ENCODE data around the gene FBLN1.

FBLN1 gene

DNA sequence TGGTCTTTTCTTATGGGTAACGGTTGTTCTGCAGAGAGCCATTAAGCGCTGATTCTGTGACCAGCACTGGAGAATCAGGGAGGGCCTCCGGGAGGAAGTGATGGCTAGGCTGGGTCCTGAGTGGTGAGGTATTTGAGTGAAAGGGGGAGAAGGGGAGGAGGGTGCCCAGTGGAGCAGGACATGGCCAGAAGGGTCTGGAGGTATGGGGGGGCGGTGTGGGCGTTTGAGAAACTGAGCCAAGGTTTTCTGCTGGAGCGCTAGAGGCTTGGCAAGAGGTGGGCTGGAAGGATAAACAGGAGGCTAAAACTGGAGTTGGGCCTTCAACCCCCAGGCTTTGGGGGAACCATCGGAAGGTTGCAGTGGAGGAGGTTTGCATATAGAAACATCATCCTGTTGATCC is 72.5 kb downstream of the FBLN1 start:
- Histone ChIP-seq H3K36me3 (ENCODE audit: control insufficient read depth in 1 of 2, insufficient read depth in 2 of 2, low read depth in 1 of 2, low read length in 2 of 2) (peaks cover 42 to 50% of the 10 kb centered on the region in 2 experiments), H3K18ac (ENCODE audit: low read depth in 1 of 2, low read length in 2 of 2) (no peak overlapping the region), H2BK15ac (ENCODE audit: low read depth, poor library complexity, severe bottlenecking) (no peak overlapping the region), H2AFZ (ENCODE audit: low read depth, low read length) (no peak overlapping the region), H3K23ac (ENCODE audit: low read length in 2 of 2) (no peak overlapping the region), H2BK5ac (ENCODE audit: low read depth, low read length, poor library complexity, severe bottlenecking) (no peak overlapping the region), H3K27me3 (ENCODE audit: control insufficient read depth in 1 of 2, insufficient read depth in 1 of 2, low read length in 2 of 2) (no peaks in the 10 kb centered on the region), H3K4me1 (ENCODE audit: control insufficient read depth, insufficient read depth, low read depth, low read length) (peaks cover 13% of the 10 kb centered on the region), H4K8ac (ENCODE audit: low read length) (no peak overlapping the region), H2BK120ac (ENCODE audit: low read depth, low read length) (no peak overlapping the region), H3K4me3 (ENCODE audit: insufficient read depth in 1 of 2, low read depth in 1 of 2, low read length in 2 of 2) (no peak overlapping the region), H3K4me2 (ENCODE audit: low read length, poor library complexity, severe bottlenecking) (no peak overlapping the region), H3K4ac (ENCODE audit: low read depth in 1 of 2, low read length in 2 of 2) (no peak overlapping the region), H3K9ac (ENCODE audit: low read length) (no peak overlapping the region), H3K9me3 (ENCODE audit: control insufficient read depth, low read length) (peaks cover 13% of the 10 kb centered on the region), H2AK5ac (ENCODE audit: low read length, severe bottlenecking) (no peak overlapping the region), H3K14ac (ENCODE audit: low read length in 2 of 2) (no peak overlapping the region), H4K91ac (ENCODE audit: low read length) (no peak overlapping the region), H2BK12ac (ENCODE audit: low read length in 2 of 2) (no peak overlapping the region), H3K27ac (ENCODE audit: low read length, poor library complexity, severe bottlenecking) (no peak overlapping the region), H3K79me1 (replicated peaks; ENCODE audit: low read length, poor library complexity, severe bottlenecking) (peaks cover 5% of the 10 kb centered on the region)
- no peak for DNase-seq
- 98% methylated on average over 7 of the region's 7 CpGs for WGBS

DNA sequence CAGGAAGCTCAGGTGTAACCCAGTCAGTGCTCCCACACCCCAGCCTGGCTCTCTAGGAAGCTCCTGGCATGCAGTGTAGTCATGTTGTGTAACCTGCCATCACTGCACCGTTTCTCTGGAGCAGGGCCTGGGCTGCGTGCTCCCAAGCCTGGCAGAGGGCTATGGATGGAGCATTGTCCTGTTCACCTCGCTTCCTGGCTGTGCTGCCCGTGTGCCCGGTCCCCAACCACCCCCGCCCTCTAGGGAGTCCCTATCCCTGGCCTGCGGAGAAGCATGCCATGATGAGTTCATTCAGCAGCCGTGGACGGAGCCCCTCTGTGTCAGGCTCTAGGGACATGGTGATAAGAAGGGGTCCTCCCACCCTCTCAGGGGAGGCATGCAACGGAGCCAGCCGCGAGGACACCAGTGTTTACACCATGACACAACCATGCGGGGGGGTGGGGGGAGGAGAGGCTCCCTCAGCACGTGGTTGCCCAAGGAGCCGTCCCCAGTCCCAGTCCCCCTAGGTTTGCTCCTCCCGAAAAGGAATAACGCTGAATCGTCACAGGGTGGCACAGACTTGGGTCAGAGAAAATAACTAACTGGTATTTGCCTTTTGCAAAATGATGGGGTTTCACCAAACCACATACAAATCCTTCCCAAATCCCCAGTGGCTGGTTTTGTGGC is 73.1 kb downstream of the FBLN1 start:
- Histone ChIP-seq H3K18ac (ENCODE audit: low read depth in 1 of 2, low read length in 2 of 2) (no peak overlapping the region), H3K23ac (ENCODE audit: low read length in 2 of 2) (no peak overlapping the region), H2AK5ac (ENCODE audit: low read length, severe bottlenecking) (no peak overlapping the region), H2BK120ac (ENCODE audit: low read depth, low read length) (no peak overlapping the region), H3K79me1 (replicated peaks; ENCODE audit: low read length, poor library complexity, severe bottlenecking) (peaks cover 5% of the 10 kb centered on the region), H2BK15ac (ENCODE audit: low read depth, poor library complexity, severe bottlenecking) (no peak overlapping the region), H2AFZ (ENCODE audit: low read depth, low read length) (no peak overlapping the region), H3K27me3 (ENCODE audit: control insufficient read depth in 1 of 2, insufficient read depth in 1 of 2, low read length in 2 of 2) (no peaks in the 10 kb centered on the region), H2BK12ac (ENCODE audit: low read length in 2 of 2) (no peak overlapping the region), H3K4me3 (ENCODE audit: insufficient read depth in 1 of 2, low read depth in 1 of 2, low read length in 2 of 2) (no peak overlapping the region), H3K4ac (ENCODE audit: low read depth in 1 of 2, low read length in 2 of 2) (no peak overlapping the region), H4K8ac (ENCODE audit: low read length) (no peak overlapping the region), H2BK5ac (ENCODE audit: low read depth, low read length, poor library complexity, severe bottlenecking) (no peak overlapping the region), H3K27ac (ENCODE audit: low read length, poor library complexity, severe bottlenecking) (no peak overlapping the region), H4K91ac (ENCODE audit: low read length) (no peak overlapping the region), H3K9ac (ENCODE audit: low read length) (no peak overlapping the region), H3K36me3 (ENCODE audit: control insufficient read depth in 1 of 2, insufficient read depth in 2 of 2, low read depth in 1 of 2, low read length in 2 of 2) (peaks cover 48 to 56% of the 10 kb centered on the region in 2 experiments), H3K4me1 (ENCODE audit: control insufficient read depth, insufficient read depth, low read depth, low read length) (peaks cover 13% of the 10 kb centered on the region), H3K14ac (ENCODE audit: low read length in 2 of 2) (no peak overlapping the region), H3K9me3 (ENCODE audit: control insufficient read depth, low read length) (peaks cover 9% of the 10 kb centered on the region), H3K4me2 (ENCODE audit: low read length, poor library complexity, severe bottlenecking) (no peak overlapping the region)
- 72% methylated on average over 18 of the region's 18 CpGs for WGBS
- DNase-seq = no peak

DNA sequence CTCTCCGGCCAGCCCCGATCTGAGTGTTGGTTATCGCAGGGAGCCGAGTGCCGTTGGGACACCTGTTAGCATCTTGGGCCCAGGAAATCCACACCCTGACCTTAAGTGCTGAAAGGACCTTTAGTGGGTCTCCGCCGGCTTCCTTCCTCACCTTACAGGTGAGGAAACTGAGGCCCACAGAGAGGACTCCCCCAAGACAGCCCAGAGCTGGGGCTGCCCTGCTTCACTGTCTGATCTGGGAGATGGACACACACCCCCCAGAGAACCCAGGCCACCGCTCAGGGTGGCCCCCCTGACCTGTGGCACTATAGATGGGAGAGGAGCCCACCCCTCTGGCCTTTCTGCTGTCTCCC is 73.6 kb downstream of the FBLN1 start:
- no peak overlapping the region for H3K4me3 ChIP-seq (ENCODE audit: insufficient read depth in 1 of 2, low read depth in 1 of 2, low read length in 2 of 2)
- H2AFZ ChIP-seq (ENCODE audit: low read depth, low read length) = no peak overlapping the region
- H3K4me2 ChIP-seq (ENCODE audit: low read length, poor library complexity, severe bottlenecking) = no peak overlapping the region
- H3K27ac ChIP-seq (ENCODE audit: low read length, poor library complexity, severe bottlenecking) = no peak overlapping the region
- no peak overlapping the region for H3K23ac ChIP-seq (ENCODE audit: low read length in 2 of 2)
- no peak for DNase-seq
- H3K27me3 ChIP-seq (ENCODE audit: control insufficient read depth in 1 of 2, insufficient read depth in 1 of 2, low read length in 2 of 2) = no peaks in the 10 kb centered on the region
- H3K4ac ChIP-seq (ENCODE audit: low read depth in 1 of 2, low read length in 2 of 2) = no peak overlapping the region
- H2BK15ac ChIP-seq (ENCODE audit: low read depth, poor library complexity, severe bottlenecking) = no peak overlapping the region
- no peak overlapping the region for H3K14ac ChIP-seq (ENCODE audit: low read length in 2 of 2)
- H2BK120ac ChIP-seq (ENCODE audit: low read depth, low read length) = no peak overlapping the region
- 93% methylated on average over 8 of the region's 8 CpGs for whole genome bisulfite sequencing
- no peak overlapping the region for H3K9ac ChIP-seq (ENCODE audit: low read length)
- H2BK5ac ChIP-seq (ENCODE audit: low read depth, low read length, poor library complexity, severe bottlenecking) = no peak overlapping the region
- H2BK12ac ChIP-seq (ENCODE audit: low read length in 2 of 2) = no peak overlapping the region
- H3K79me1 ChIP-seq (replicated peaks; ENCODE audit: low read length, poor library complexity, severe bottlenecking) = peaks cover 5% of the 10 kb centered on the region
- H2AK5ac ChIP-seq (ENCODE audit: low read length, severe bottlenecking) = no peak overlapping the region
- H3K9me3 ChIP-seq (ENCODE audit: control insufficient read depth, low read length) = peaks cover 5% of the 10 kb centered on the region
- H3K18ac ChIP-seq (ENCODE audit: low read depth in 1 of 2, low read length in 2 of 2) = no peak overlapping the region
- H3K36me3 ChIP-seq (ENCODE audit: control insufficient read depth in 1 of 2, insufficient read depth in 2 of 2, low read depth in 1 of 2, low read length in 2 of 2) = peaks cover 53 to 61% of the 10 kb centered on the region in 2 experiments
- no peak overlapping the region for H4K91ac ChIP-seq (ENCODE audit: low read length)
- H3K4me1 ChIP-seq (ENCODE audit: control insufficient read depth, insufficient read depth, low read depth, low read length) = peaks cover 13% of the 10 kb centered on the region
- H4K8ac ChIP-seq (ENCODE audit: low read length) = no peak overlapping the region

DNA sequence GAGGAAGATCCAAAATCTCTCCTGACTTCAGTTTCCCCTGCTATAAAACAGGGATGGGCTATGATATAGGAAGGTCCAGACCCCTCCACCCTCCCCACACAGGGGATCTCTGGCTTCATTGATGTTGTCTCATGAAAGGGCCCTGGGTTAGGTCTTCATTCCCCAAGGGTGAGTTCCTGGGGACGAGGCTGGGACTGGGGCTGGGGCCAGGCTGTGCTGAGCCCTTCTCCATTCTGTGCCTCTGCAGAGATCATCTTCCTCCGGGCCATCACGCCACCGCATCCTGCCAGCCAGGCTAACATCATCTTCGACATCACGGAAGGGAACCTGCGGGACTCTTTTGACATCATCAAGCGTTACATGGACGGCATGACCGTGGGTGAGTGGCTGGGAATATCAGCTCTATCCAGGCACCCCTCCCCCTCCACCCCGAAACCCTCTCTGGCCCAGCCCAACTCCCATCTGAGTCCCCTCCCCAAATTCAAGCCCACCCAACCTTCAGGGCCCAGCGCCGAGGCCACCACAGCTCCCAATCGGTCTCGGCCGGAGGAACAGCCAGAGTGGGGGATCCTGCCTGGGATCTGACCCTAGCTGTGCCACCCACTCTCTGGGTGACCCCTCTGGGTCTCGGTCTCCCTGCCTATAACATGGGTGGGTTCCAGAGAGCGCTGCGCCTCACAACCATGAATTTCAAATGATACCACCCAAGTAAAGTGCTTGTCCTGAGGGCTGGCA is 74.2 kb downstream of the FBLN1 start:
- Histone ChIP-seq H3K18ac (ENCODE audit: low read depth in 1 of 2, low read length in 2 of 2) (no peak overlapping the region), H3K4me2 (ENCODE audit: low read length, poor library complexity, severe bottlenecking) (no peak overlapping the region), H3K4me3 (ENCODE audit: insufficient read depth in 1 of 2, low read depth in 1 of 2, low read length in 2 of 2) (no peak overlapping the region), H4K91ac (ENCODE audit: low read length) (peak overlapping the region; percentile 43), H3K36me3 (ENCODE audit: control insufficient read depth in 1 of 2, insufficient read depth in 2 of 2, low read depth in 1 of 2, low read length in 2 of 2) (peaks cover 60 to 68% of the 10 kb centered on the region in 2 experiments), H2AK5ac (ENCODE audit: low read length, severe bottlenecking) (no peak overlapping the region), H3K9me3 (ENCODE audit: control insufficient read depth, low read length) (no peaks in the 10 kb centered on the region), H3K14ac (ENCODE audit: low read length in 2 of 2) (no peak overlapping the region), H2BK120ac (ENCODE audit: low read depth, low read length) (no peak overlapping the region), H4K8ac (ENCODE audit: low read length) (no peak overlapping the region), H3K4me1 (ENCODE audit: control insufficient read depth, insufficient read depth, low read depth, low read length) (peaks cover 15% of the 10 kb centered on the region), H2BK5ac (ENCODE audit: low read depth, low read length, poor library complexity, severe bottlenecking) (no peak overlapping the region), H3K79me1 (replicated peaks; ENCODE audit: low read length, poor library complexity, severe bottlenecking) (peaks cover 5% of the 10 kb centered on the region), H2BK12ac (ENCODE audit: low read length in 2 of 2) (no peak overlapping the region), H3K27ac (ENCODE audit: low read length, poor library complexity, severe bottlenecking) (no peak overlapping the region), H3K9ac (ENCODE audit: low read length) (no peak overlapping the region), H3K4ac (ENCODE audit: low read depth in 1 of 2, low read length in 2 of 2) (no peak overlapping the region), H3K27me3 (ENCODE audit: control insufficient read depth in 1 of 2, insufficient read depth in 1 of 2, low read length in 2 of 2) (no peaks in the 10 kb centered on the region), H2BK15ac (ENCODE audit: low read depth, poor library complexity, severe bottlenecking) (no peak overlapping the region), H2AFZ (ENCODE audit: low read depth, low read length) (no peak overlapping the region), H3K23ac (ENCODE audit: low read length in 2 of 2) (no peak overlapping the region)
- WGBS = 96% methylated on average over 16 of the region's 19 CpGs
- DNase-seq = no peak

Data from mesenchymal stem cell (in vitro differentiated cells and primary cell).